ENCODE results near the gene KCNH4. TPM values are rescaled to one million over a fixed set of nuclear protein-coding genes. Genes with fewer than 3 reads are reported as not detected.

KCNH4 gene
- total and polyA plus RNA-seq, 5 donors from 2014 or later: 0.47 TPM; not detected in 4

DNA sequence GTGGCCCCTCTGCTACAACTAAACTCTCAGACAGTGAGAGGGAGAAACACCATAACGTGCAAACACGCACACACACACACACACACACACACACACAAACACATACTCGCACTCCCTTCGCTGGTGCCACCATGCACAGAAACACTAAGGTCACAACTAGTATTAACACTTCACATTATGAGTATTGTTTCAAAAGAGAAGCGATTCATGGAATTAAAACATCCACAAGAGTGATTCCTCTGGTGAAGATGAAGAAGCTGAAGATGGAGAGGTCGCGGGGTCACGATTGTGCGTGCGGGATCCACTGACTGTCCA is 20.5 kb upstream of the KCNH4 start:
- no peaks in the 10 kb centered on the region for H3K9me3 Mint-ChIP-seq
- no peaks in the 10 kb centered on the region for H3K27me3 Mint-ChIP-seq
- H3K4me3 Mint-ChIP-seq: no peak overlapping the region
- peaks cover 34% of the 10 kb centered on the region for H3K36me3 Mint-ChIP-seq
- no peak overlapping the region for H3K4me3 ChIP-seq (ENCODE audit: low read depth, low read length)
- peaks cover 64% of the 10 kb centered on the region for H3K36me3 ChIP-seq (ENCODE audit: control insufficient read depth, insufficient read depth, low read length)
- DNase-seq (no peak), ATAC-seq (ENCODE audit: low read depth in 2 of 2) (no peak)
- H3K9me3 ChIP-seq (ENCODE audit: control insufficient read depth in 2 of 2, low read length in 2 of 2): no peaks in the 10 kb centered on the region
- peaks cover 0 to under 1% (median 0%) of the 10 kb centered on the region in 4 donors for H3K4me1 Mint-ChIP-seq
- no peaks in the 10 kb centered on the region for H3K27me3 ChIP-seq (ENCODE audit: control insufficient read depth, insufficient read depth, low read length)
- peak overlapping the region in 2 of 3 donors; percentile 20 to 54 for H3K27ac Mint-ChIP-seq
- H3K4me1 ChIP-seq (ENCODE audit: control insufficient read depth, insufficient read depth, low read length, poor library complexity, severe bottlenecking): no peaks in the 10 kb centered on the region
- no peak overlapping the region for H3K27ac ChIP-seq (ENCODE audit: insufficient read depth, low read length, poor library complexity, severe bottlenecking)

- Mint-ChIP-seq H3K4me3 (no peak overlapping the region), H3K36me3 (peaks cover 31% of the 10 kb centered on the region), H3K9me3 (no peaks in the 10 kb centered on the region), H3K27ac (peak overlapping the region in 1 of 3 donors; percentile 20), H3K4me1 (peaks cover 0 to 5% (median 0%) of the 10 kb centered on the region in 4 donors), H3K27me3 (no peaks in the 10 kb centered on the region)
- Histone ChIP-seq H3K9me3 (ENCODE audit: control insufficient read depth in 2 of 2, low read length in 2 of 2) (no peaks in the 10 kb centered on the region), H3K4me1 (ENCODE audit: control insufficient read depth, insufficient read depth, low read length, poor library complexity, severe bottlenecking) (no peaks in the 10 kb centered on the region), H3K27ac (ENCODE audit: insufficient read depth, low read length, poor library complexity, severe bottlenecking) (no peak overlapping the region), H3K36me3 (ENCODE audit: control insufficient read depth, insufficient read depth, low read length) (peaks cover 59% of the 10 kb centered on the region), H3K4me3 (ENCODE audit: low read depth, low read length) (no peak overlapping the region), H3K27me3 (ENCODE audit: control insufficient read depth, insufficient read depth, low read length) (no peaks in the 10 kb centered on the region)
- DNase-seq (no peak), ATAC-seq (ENCODE audit: low read depth in 2 of 2) (no peak)
Measured at GRCh38 chr17:42200706-42201457, 19.9 kb upstream of the KCNH4 start.

DNA sequence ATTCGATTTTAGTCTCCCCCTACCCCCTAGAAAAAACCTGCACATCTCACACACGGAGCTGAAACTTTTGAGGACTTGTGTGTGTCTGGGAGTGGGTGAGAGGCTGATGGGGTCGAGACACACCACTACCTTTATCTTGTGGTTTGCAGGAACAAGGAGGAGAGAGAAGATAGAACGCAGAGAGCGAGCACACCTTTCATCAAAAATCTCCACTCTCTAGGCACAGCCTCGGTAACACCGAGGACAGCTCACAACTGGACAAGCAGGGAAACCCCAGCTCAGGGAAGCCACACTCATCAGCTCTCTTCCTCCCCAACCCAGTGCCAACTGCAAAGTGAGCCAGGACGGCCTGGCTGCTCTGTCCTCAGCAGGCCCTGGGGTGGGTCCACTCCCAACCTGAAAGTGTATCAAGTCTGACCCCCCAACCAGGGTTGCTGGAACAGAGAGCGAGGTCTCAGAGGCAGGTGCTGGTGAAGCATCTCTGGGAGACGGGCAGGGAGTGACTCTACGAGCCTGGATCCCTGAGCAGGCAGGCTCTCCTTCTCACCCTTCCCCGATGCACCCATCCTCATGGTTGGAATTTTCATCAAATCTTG is 18.6 kb upstream of the KCNH4 start:
- no peaks in the 10 kb centered on the region for H3K9me3 ChIP-seq (ENCODE audit: control insufficient read depth in 2 of 2, low read length in 2 of 2)
- peaks cover 4% of the 10 kb centered on the region for H3K4me1 ChIP-seq (ENCODE audit: control insufficient read depth, insufficient read depth, low read length, poor library complexity, severe bottlenecking)
- no peak overlapping the region for H3K27ac ChIP-seq (ENCODE audit: insufficient read depth, low read length, poor library complexity, severe bottlenecking)
- H3K4me3 Mint-ChIP-seq: no peak overlapping the region
- peaks cover 47% of the 10 kb centered on the region for H3K36me3 ChIP-seq (ENCODE audit: control insufficient read depth, insufficient read depth, low read length)
- peak overlapping the region in 1 of 3 donors; percentile 48 for H3K27ac Mint-ChIP-seq
- no peaks in the 10 kb centered on the region for H3K27me3 Mint-ChIP-seq
- no peaks in the 10 kb centered on the region for H3K9me3 Mint-ChIP-seq
- H3K27me3 ChIP-seq (ENCODE audit: control insufficient read depth, insufficient read depth, low read length): no peaks in the 10 kb centered on the region
- no peak for DNase-seq
- H3K4me1 Mint-ChIP-seq: peaks cover under 1 to 10% (median 3%) of the 10 kb centered on the region in 4 donors
- ATAC-seq (ENCODE audit: low read depth in 2 of 2): peak in 1 of 2 donors; percentile 12
- H3K36me3 Mint-ChIP-seq: peaks cover 23% of the 10 kb centered on the region
- H3K4me3 ChIP-seq (ENCODE audit: low read depth, low read length): no peak overlapping the region

GRCh38 chr17:42198897-42199296 is 18.0 kb upstream of the KCNH4 start:
- DNase-seq (no peak), ATAC-seq (ENCODE audit: low read depth in 2 of 2) (no peak)
- Mint-ChIP-seq H3K4me3 (no peak overlapping the region), H3K9me3 (no peaks in the 10 kb centered on the region), H3K36me3 (peaks cover 19% of the 10 kb centered on the region), H3K27ac (peak overlapping the region in 1 of 3 donors; percentile 79), H3K27me3 (no peaks in the 10 kb centered on the region), H3K4me1 (peaks cover 2 to 16% (median 8%) of the 10 kb centered on the region in 4 donors)
- Histone ChIP-seq H3K9me3 (ENCODE audit: control insufficient read depth in 2 of 2, low read length in 2 of 2) (no peaks in the 10 kb centered on the region), H3K27me3 (ENCODE audit: control insufficient read depth, insufficient read depth, low read length) (no peaks in the 10 kb centered on the region), H3K4me3 (ENCODE audit: low read depth, low read length) (no peak overlapping the region), H3K4me1 (ENCODE audit: control insufficient read depth, insufficient read depth, low read length, poor library complexity, severe bottlenecking) (peaks cover 6% of the 10 kb centered on the region), H3K27ac (ENCODE audit: insufficient read depth, low read length, poor library complexity, severe bottlenecking) (no peak overlapping the region), H3K36me3 (ENCODE audit: control insufficient read depth, insufficient read depth, low read length) (peaks cover 41% of the 10 kb centered on the region)

- Mint-ChIP-seq H3K4me1 (peaks cover 5 to 28% (median 11%) of the 10 kb centered on the region in 4 donors), H3K36me3 (peaks cover 13% of the 10 kb centered on the region), H3K27me3 (no peaks in the 10 kb centered on the region), H3K27ac (no peak overlapping the region), H3K9me3 (no peaks in the 10 kb centered on the region), H3K4me3 (peak overlapping the region in 2 of 4 donors; percentile 21 to 44)
- no peak for ATAC-seq (ENCODE audit: low read depth in 2 of 2)
- no peaks in the 10 kb centered on the region for H3K27me3 ChIP-seq (ENCODE audit: control insufficient read depth, insufficient read depth, low read length)
- no peak overlapping the region for H3K27ac ChIP-seq (ENCODE audit: insufficient read depth, low read length, poor library complexity, severe bottlenecking)
- H3K9me3 ChIP-seq (ENCODE audit: control insufficient read depth in 2 of 2, low read length in 2 of 2): no peaks in the 10 kb centered on the region
- peaks cover 32% of the 10 kb centered on the region for H3K36me3 ChIP-seq (ENCODE audit: control insufficient read depth, insufficient read depth, low read length)
- H3K4me1 ChIP-seq (ENCODE audit: control insufficient read depth, insufficient read depth, low read length, poor library complexity, severe bottlenecking): peaks cover 18% of the 10 kb centered on the region
- no peak for DNase-seq
- H3K4me3 ChIP-seq (ENCODE audit: low read depth, low read length): no peak overlapping the region
Measured at GRCh38 chr17:42197564-42198156, 16.7 kb upstream of the KCNH4 start.

DNA sequence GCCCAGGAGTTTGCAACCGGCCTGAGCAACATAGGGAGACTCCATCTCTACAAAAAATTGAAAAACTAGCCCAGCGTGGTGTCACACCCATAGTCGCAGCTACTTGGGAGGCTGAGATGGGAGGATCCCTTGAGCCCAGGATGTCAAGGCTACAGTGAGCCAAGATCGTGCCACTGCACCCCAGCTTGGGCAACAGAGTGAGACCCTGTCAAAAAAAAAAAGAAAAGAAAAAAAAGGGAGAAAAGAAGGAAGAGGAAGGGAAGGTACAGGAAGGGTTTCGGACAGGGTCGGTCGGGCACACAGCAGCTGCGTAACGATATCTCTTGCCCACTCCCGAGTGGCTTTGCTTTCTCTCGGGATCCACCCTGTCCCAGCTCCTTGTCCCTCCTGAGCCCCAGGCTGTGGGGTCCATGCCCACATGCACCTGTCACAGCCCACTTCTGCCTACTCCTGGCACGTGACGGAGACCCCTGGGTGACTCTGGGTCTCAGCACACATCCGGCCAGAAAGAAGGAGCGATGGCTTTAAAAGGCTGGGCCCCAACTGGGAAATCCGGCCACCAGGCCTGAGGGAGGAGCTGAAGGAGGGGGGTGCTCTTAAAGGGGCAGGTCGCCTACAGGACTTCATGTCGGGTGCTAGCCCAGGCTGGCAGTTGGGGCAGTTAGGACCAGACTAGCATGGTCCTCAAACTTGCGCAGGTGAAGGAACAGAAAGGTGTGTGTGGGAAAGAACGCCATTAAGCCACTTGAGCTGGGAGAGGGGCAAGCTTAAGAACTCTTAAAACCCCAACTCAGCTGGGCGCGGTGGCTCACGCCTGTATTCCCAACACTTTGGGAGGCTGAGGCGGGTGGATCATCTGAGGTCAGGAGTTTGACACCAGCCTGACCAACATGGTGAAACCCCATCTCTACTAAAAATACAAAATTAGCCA is 13.3 kb upstream of the KCNH4 start, which contains the start of gene GHDC:
TSS of gene GHDC (minus strand) at position 526 of the 931 bp plus-strand sequence. CDS start 913 bp downstream, outside the sequence.
- Mint-ChIP-seq H3K4me3 (peak within 1 kb of the TSS; percentile 81 to 97 (median 96)), H3K27me3 (no peaks in the 10 kb centered on the region), H3K4me1 (peaks cover 5 to 39% (median 11%) of the 10 kb centered on the region in 4 donors), H3K9me3 (no peaks in the 10 kb centered on the region), H3K36me3 (peaks cover 7% of the 10 kb centered on the region), H3K27ac (peak within 1 kb of the TSS; percentile 83 to 97 (median 94))
- no peaks in the 10 kb centered on the region for H3K36me3 ChIP-seq (ENCODE audit: control insufficient read depth, insufficient read depth, low read length)
- H3K27ac ChIP-seq (ENCODE audit: insufficient read depth, low read length, poor library complexity, severe bottlenecking): peak within 1 kb of the TSS; percentile 65
- peak within 1 kb of the TSS; percentile 86 for H3K4me3 ChIP-seq (ENCODE audit: low read depth, low read length)
- DNase-seq (peak; percentile 76 to 91 (median 79)), ATAC-seq (ENCODE audit: low read depth in 2 of 2) (peak; percentile 94 to 95)
- H3K27me3 ChIP-seq (ENCODE audit: control insufficient read depth, insufficient read depth, low read length): no peaks in the 10 kb centered on the region
- no peaks in the 10 kb centered on the region for H3K9me3 ChIP-seq (ENCODE audit: control insufficient read depth in 2 of 2, low read length in 2 of 2)
- H3K4me1 ChIP-seq (ENCODE audit: control insufficient read depth, insufficient read depth, low read length, poor library complexity, severe bottlenecking): peaks cover 18% of the 10 kb centered on the region
